Breast epithelium (tissue), 3 donors: ENCODE results near the gene SCGN.

Experiments used
- POLR2A ChIP-seq: fragments of 450-650 bp; IDR thresholded peaks from one replicate; pipeline ENCODE4 v1.6.1; 2016; ENCODE audit warnings: antibody characterized with exemption, mild to moderate bottlenecking, moderate library complexity
- POLR2AphosphoS5 ChIP-seq, 3 donors: sonication (generic); formaldehyde crosslinking; IDR thresholded peaks; one replicate each; pipeline ENCODE4 v1.6.1; 2017; ENCODE audit warnings: antibody characterized with exemption in 3 of 3
- TF ChIP-seq, protein P1 (sequence below), 3 donors: fragments of 450-650 bp; IDR thresholded peaks; one replicate each; pipeline ENCODE4 v1.5.1; 2016 to 2017; ENCODE audit warnings: antibody characterized with exemption in 3 of 3, mild to moderate bottlenecking in 3 of 3, moderate library complexity in 3 of 3

DNA sequence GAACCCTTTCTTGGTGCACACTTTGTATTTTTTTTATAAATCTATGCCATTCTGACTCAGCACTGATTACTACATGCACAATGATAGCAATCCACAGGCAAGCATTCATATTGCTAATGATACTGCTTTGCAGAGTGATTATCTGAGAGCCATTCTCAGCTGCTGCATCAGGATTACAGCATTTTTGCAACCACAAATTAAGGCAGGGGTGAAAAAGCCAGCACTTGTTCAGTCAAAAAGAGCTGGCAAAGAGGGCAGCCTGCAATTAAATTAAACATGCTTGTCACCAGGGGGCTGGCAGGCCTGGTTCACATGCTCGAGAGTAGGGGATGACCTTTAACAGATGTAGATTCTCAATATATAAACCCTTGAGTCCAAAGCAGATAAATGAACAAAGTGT lies 61.8 kb downstream of the SCGN start:
- TF ChIP-seq POLR2A (no peak), POLR2AphosphoS5 (IDR thresholded peaks at IDR 0.05) (no peak)
- TF ChIP-seq, protein P1, sequence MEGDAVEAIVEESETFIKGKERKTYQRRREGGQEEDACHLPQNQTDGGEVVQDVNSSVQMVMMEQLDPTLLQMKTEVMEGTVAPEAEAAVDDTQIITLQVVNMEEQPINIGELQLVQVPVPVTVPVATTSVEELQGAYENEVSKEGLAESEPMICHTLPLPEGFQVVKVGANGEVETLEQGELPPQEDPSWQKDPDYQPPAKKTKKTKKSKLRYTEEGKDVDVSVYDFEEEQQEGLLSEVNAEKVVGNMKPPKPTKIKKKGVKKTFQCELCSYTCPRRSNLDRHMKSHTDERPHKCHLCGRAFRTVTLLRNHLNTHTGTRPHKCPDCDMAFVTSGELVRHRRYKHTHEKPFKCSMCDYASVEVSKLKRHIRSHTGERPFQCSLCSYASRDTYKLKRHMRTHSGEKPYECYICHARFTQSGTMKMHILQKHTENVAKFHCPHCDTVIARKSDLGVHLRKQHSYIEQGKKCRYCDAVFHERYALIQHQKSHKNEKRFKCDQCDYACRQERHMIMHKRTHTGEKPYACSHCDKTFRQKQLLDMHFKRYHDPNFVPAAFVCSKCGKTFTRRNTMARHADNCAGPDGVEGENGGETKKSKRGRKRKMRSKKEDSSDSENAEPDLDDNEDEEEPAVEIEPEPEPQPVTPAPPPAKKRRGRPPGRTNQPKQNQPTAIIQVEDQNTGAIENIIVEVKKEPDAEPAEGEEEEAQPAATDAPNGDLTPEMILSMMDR (IDR thresholded peaks at IDR 0.05) = no peak
